Natural killer cell (primary cell): ENCODE measurements around the gene PTPN11. TPM values are rescaled to one million over a fixed set of nuclear protein-coding genes. Genes with fewer than 3 reads are reported as not detected.

Source experiments
- ATAC-seq, 3 donors: fragments of 150-1000 bp in 2 of 3; fragments of 200-7000 bp in 1 of 3; cut with Tn5 transposase; 1 replicate in 1 of 3; 2 replicates in 2 of 3; pipeline ENCODE4 v1.10.0; 2021; ENCODE audit warnings: mild to moderate bottlenecking in 2 of 3, moderate library complexity in 2 of 3
- DNase-seq, 2 donors: peaks; one replicate each; pipeline versions ENCODE4 v3.0.0 to v3.0.0-alpha.2; 2013 to 2021; ENCODE audit warnings: mixed read lengths in 1 of 2
- H3K27ac ChIP-seq: one replicate; pipeline ENCODE4 v1.5.1; 2013; ENCODE audit warnings: mild to moderate bottlenecking, low read length
- H3K27me3 ChIP-seq: one replicate; pipeline ENCODE4 v1.6.1; 2013; ENCODE audit warnings: low read length; ENCODE audit not compliant: control insufficient read depth, insufficient read depth
- H3K36me3 ChIP-seq: one replicate; pipeline ENCODE4 v1.6.1; 2013; ENCODE audit warnings: low read length; ENCODE audit not compliant: control insufficient read depth, insufficient read depth
- H3K4me1 ChIP-seq: one replicate; pipeline ENCODE4 v1.6.1; 2013; ENCODE audit warnings: low read length; ENCODE audit not compliant: control insufficient read depth, insufficient read depth
- H3K4me3 ChIP-seq: one replicate; pipeline ENCODE4 v1.5.1; 2013; ENCODE audit warnings: low read length
- H3K9me3 ChIP-seq: one replicate; pipeline ENCODE4 v1.6.1; 2013; ENCODE audit warnings: low read length; ENCODE audit not compliant: control insufficient read depth, insufficient read depth
- H3K27ac Mint-ChIP-seq, 2 donors: one replicate each; pipeline ENCODE4 v1.8.0; 2022; ENCODE audit warnings: mild to moderate bottlenecking in 2 of 2, mixed read lengths in 2 of 2, moderate library complexity in 1 of 2
- H3K27me3 Mint-ChIP-seq, 2 donors: one replicate each; pipeline ENCODE4 v1.8.0; 2022; ENCODE audit warnings: low read depth in 2 of 2, mixed read lengths in 2 of 2
- H3K36me3 Mint-ChIP-seq: one replicate; pipeline ENCODE4 v1.8.0; 2022; ENCODE audit warnings: mixed read lengths
- H3K4me1 Mint-ChIP-seq, 2 donors: one replicate each; pipeline ENCODE4 v1.8.0; 2022; ENCODE audit warnings: mixed read lengths in 2 of 2
- H3K4me3 Mint-ChIP-seq: one replicate; pipeline ENCODE4 v1.8.0; 2022; ENCODE audit warnings: mild to moderate bottlenecking, moderate library complexity, mixed read lengths
- H3K9me3 Mint-ChIP-seq, 2 donors: one replicate each; pipeline ENCODE4 v1.8.0; 2022; ENCODE audit warnings: mixed read lengths in 2 of 2
- CTCF ChIP-seq: fragments of 200-600 bp; IDR thresholded peaks from one replicate; pipeline ENCODE4 v1.8.0; 2022; ENCODE audit warnings: antibody characterized with exemption
- WGBS: methylation state at CpG from one replicate; pipeline ENCODE4 v1.1.7; 2013; ENCODE audit warnings: missing lambda C conversion rate; ENCODE audit not compliant: insufficient coverage; 5-methylcytosine and 5-hydroxymethylcytosine counted together
- intact Hi-C: fragments of 100-400 bp; cut with micrococcal nuclease; formaldehyde crosslinking; loops from one replicate; pipeline ENCODE4 v1.14.2; 2022
- total RNA-seq, 4 donors: library from RNA; stranded (reverse); fragments of 120-200 nt in 1 of 4; gene quantifications; one replicate each; pipeline versions ENCODE4 v1.2.3 to v1.2.4, GENCODE V29; 2013 to 2022

The PTPN11 gene
- total RNA-seq, 3 donors from 2014 or later (not counting 1 experiment from before 2014, with no cell fraction given), result 57.3 to 72.1 (median 63.8) TPM

GRCh38 chr12:112506513-112507166, 87.9 kb downstream of the PTPN11 start:
- Mint-ChIP-seq H3K27me3 (no peaks in the 10 kb centered on the region), H3K4me1 (peaks cover 0 to 5% of the 10 kb centered on the region in 2 donors), H3K4me3 (no peak overlapping the region), H3K36me3 (peaks cover 9% of the 10 kb centered on the region), H3K9me3 (no peaks in the 10 kb centered on the region), H3K27ac (no peak overlapping the region)
- no peak overlapping the region for H3K27ac ChIP-seq
- no peak for DNase-seq
- H3K4me3 ChIP-seq, result no peak overlapping the region
- 97% methylated on average over 6 of the region's 6 CpGs for WGBS
- H3K9me3 ChIP-seq, result no peaks in the 10 kb centered on the region
- no peaks in the 10 kb centered on the region for H3K4me1 ChIP-seq
- intact Hi-C loops, result no loop called here
- TF ChIP-seq CTCF, result no peak
- H3K36me3 ChIP-seq, result peaks cover 51% of the 10 kb centered on the region
- no peaks in the 10 kb centered on the region for H3K27me3 ChIP-seq
- ATAC-seq, result no peak

- 94% methylated on average over 2 of the region's 2 CpGs for WGBS
- no peaks in the 10 kb centered on the region for H3K27me3 Mint-ChIP-seq
These were observed 94.7 kb downstream of the PTPN11 start for GRCh38 chr12:112513471-112513870.

GRCh38 chr12:112514456-112514855, 95.7 kb downstream of the PTPN11 start:
- no peaks in the 10 kb centered on the region for H3K9me3 Mint-ChIP-seq
- H3K4me3 Mint-ChIP-seq, result no peak overlapping the region
- no peak for TF ChIP-seq CTCF
- no peak overlapping the region for H3K4me3 ChIP-seq
- no peaks in the 10 kb centered on the region for H3K27me3 ChIP-seq
- H3K27me3 Mint-ChIP-seq, result no peaks in the 10 kb centered on the region
- over 99% methylated on average over 3 of the region's 5 CpGs for WGBS
- H3K27ac Mint-ChIP-seq, result no peak overlapping the region
- H3K9me3 ChIP-seq, result no peaks in the 10 kb centered on the region
- intact Hi-C loops, result no loop called here
- DNase-seq, result no peak
- no peak overlapping the region for H3K27ac ChIP-seq
- no peaks in the 10 kb centered on the region for H3K36me3 Mint-ChIP-seq
- H3K4me1 Mint-ChIP-seq, result no peaks in the 10 kb centered on the region
- H3K4me1 ChIP-seq, result no peaks in the 10 kb centered on the region
- ATAC-seq, result no peak
- H3K36me3 ChIP-seq, result no peaks in the 10 kb centered on the region

More at GRCh38 chr12:112513471-112513870, 94.7 kb downstream of the PTPN11 start:
- Mint-ChIP-seq H3K36me3 (no peaks in the 10 kb centered on the region), H3K27ac (no peak overlapping the region), H3K9me3 (no peaks in the 10 kb centered on the region), H3K4me1 (no peaks in the 10 kb centered on the region), H3K4me3 (no peak overlapping the region)
- H3K36me3 ChIP-seq, result no peaks in the 10 kb centered on the region
- no peak for DNase-seq
- no peaks in the 10 kb centered on the region for H3K4me1 ChIP-seq
- TF ChIP-seq CTCF, result no peak
- no peak for ATAC-seq
- H3K4me3 ChIP-seq, result no peak overlapping the region
- no peaks in the 10 kb centered on the region for H3K9me3 ChIP-seq
- H3K27me3 ChIP-seq, result no peaks in the 10 kb centered on the region
- no peak overlapping the region for H3K27ac ChIP-seq
- intact Hi-C loops, result no loop called here
